Measurements from ENCODE around the gene UBN1. TPM values are rescaled to one million over a fixed set of nuclear protein-coding genes. Genes with fewer than 3 reads are reported as not detected.

UBN1 gene
- total and polyA plus RNA-seq, 2 donors (not counting 3 experiments of a cell fraction or from before 2014, with no cell fraction given): 26.0 to 44.8 TPM

DNA sequence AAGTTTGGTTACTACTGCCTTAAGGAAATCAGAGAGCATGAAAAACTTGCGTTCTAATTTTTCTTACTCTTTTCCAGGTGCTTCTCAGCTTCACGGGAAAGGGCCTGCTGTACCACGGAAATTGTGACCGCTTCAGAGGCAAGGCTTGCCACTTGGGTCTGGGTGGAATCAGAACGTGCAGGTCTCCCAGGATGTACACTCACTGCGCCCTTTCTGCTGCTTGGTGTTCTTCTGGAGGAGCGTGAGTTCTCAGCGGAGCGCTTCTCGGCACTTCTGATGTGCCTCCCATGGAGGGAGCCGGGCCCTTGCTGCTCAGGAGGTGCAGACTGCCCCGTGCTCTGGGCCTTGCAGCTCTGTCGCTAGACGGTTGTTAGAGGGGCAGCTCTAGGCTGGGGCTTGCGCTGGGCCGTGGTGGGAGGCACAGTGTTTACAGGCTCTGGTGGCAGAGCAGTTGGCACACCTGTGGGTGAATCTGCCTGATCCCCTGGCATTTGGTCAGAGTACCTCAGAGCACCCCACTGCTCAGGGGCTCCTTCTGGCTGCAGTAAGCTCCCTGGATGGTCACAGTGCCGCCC lies 32.8 kb downstream of the UBN1 start:
- Histone ChIP-seq H3K79me2 (ENCODE audit: control insufficient read depth, insufficient read depth, low read length) (no peaks in the 10 kb centered on the region), H4K20me1 (replicated peaks; ENCODE audit: control insufficient read depth, extremely low read depth, insufficient read depth, low read length) (no peaks in the 10 kb centered on the region), H2AFZ (ENCODE audit: low read depth, low read length) (no peak overlapping the region), H3K27me3 (ENCODE audit: control insufficient read depth in 2 of 2, insufficient read depth in 2 of 2, low read length in 2 of 2) (no peaks in the 10 kb centered on the region), H3K4me2 (ENCODE audit: insufficient read depth, low read length) (no peak overlapping the region), H3K4me3 (replicated peaks in 1 of 3; ENCODE audit: insufficient read depth in 1 of 3, low read depth in 1 of 3, low read length in 3 of 3) (no peak overlapping the region), H3K9me3 (replicated peaks; ENCODE audit: control insufficient read depth, insufficient read depth, low read length) (no peaks in the 10 kb centered on the region), H3K9me1 (replicated peaks; ENCODE audit: control insufficient read depth, extremely low read depth, insufficient read depth, low read length) (no peaks in the 10 kb centered on the region), H3K36me3 (ENCODE audit: control insufficient read depth in 2 of 2, extremely low read depth in 1 of 2, insufficient read depth in 2 of 2, low read length in 2 of 2) (peaks cover 32 to 74% of the 10 kb centered on the region in 2 experiments), H3K9ac (replicated peaks; ENCODE audit: extremely low read depth, insufficient read depth, low read length) (no peak overlapping the region), H3K27ac (ENCODE audit: insufficient read depth, low read depth, low read length) (no peak overlapping the region), H3K4me1 (ENCODE audit: control insufficient read depth, extremely low read depth, insufficient read depth, low read length) (no peaks in the 10 kb centered on the region)
- intact Hi-C loops (cut with micrococcal nuclease) (no loop called here), dilution Hi-C loops (cut with MboI; ENCODE audit: extremely low pct_ligation_motif_present, low sequenced_read_pairs) (no loop called here)
- BruUV-seq (replicated peaks): no TSS peak
- TF ChIP-seq FOS (IDR thresholded peaks at IDR 0.05; ENCODE audit: borderline replicate concordance, insufficient read depth, low read length): no peak
- TF ChIP-seq POLR2A (IDR thresholded peaks at IDR 0.05; ENCODE audit: low read depth, low read length): no peak
- no peak for TF ChIP-seq EZH2 (IDR thresholded peaks at IDR 0.05; ENCODE audit: borderline replicate concordance, low read depth, low read length, severe bottlenecking)
- no peak for TF ChIP-seq MYC (IDR thresholded peaks at IDR 0.05; ENCODE audit: low read depth, low read length)
- no peak for TF ChIP-seq JUN (IDR thresholded peaks at IDR 0.05; ENCODE audit: borderline replicate concordance, insufficient read depth, insufficient read length, low read depth)
- no peak for TF ChIP-seq POLR2AphosphoS5 (IDR thresholded peaks at IDR 0.05; ENCODE audit: insufficient read depth, low read depth, low read length)
- no peak for TF ChIP-seq GATA2 (IDR thresholded peaks at IDR 0.05; ENCODE audit: insufficient read depth, insufficient read length, low read depth, low read length)
- TF ChIP-seq, protein P1, sequence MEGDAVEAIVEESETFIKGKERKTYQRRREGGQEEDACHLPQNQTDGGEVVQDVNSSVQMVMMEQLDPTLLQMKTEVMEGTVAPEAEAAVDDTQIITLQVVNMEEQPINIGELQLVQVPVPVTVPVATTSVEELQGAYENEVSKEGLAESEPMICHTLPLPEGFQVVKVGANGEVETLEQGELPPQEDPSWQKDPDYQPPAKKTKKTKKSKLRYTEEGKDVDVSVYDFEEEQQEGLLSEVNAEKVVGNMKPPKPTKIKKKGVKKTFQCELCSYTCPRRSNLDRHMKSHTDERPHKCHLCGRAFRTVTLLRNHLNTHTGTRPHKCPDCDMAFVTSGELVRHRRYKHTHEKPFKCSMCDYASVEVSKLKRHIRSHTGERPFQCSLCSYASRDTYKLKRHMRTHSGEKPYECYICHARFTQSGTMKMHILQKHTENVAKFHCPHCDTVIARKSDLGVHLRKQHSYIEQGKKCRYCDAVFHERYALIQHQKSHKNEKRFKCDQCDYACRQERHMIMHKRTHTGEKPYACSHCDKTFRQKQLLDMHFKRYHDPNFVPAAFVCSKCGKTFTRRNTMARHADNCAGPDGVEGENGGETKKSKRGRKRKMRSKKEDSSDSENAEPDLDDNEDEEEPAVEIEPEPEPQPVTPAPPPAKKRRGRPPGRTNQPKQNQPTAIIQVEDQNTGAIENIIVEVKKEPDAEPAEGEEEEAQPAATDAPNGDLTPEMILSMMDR (IDR thresholded peaks at IDR 0.05; ENCODE audit: extremely low read depth in 1 of 2, insufficient read depth in 1 of 2, low read depth in 1 of 2, low read length in 2 of 2): no peak
- TF ChIP-seq, protein P2, sequence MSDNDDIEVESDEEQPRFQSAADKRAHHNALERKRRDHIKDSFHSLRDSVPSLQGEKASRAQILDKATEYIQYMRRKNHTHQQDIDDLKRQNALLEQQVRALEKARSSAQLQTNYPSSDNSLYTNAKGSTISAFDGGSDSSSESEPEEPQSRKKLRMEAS (IDR thresholded peaks at IDR 0.05; ENCODE audit: insufficient read depth, insufficient read length): no peak
- ChIA-PET CTCF (interaction anchor here (1.4 kb wide), 1 partner anchor 141 kb away, joined by 3 read pairs; no protein-coding TSS in a partner anchor), POLR2A (no interaction called here)
- no peak for DNase-seq (ENCODE audit: low read depth, low spot score)
- no peak for FAIRE-seq

All from endothelial cell of umbilical vein (primary cell).